D341Med (cell line): ENCODE data around the gene WFS1.

Experiments
- DNase-seq: peaks from one replicate; pipeline ENCODE4 v3.0.0; 2012; ENCODE audit warnings: low spot score

Gene WFS1

GRCh38 chr4:6279582-6280289 lies 10.1 kb downstream of the WFS1 start:
- DNase-seq, result no peak

GRCh38 chr4:6280365-6280996 lies 10.8 kb downstream of the WFS1 start:
- no peak for DNase-seq

- no peak for DNase-seq
Measured at GRCh38 chr4:6281436-6282313, 12.0 kb downstream of the WFS1 start.

GRCh38 chr4:6282314-6282771 lies 12.7 kb downstream of the WFS1 start:
- no peak for DNase-seq

GRCh38 chr4:6283282-6283681 lies 13.6 kb downstream of the WFS1 start:
- DNase-seq, result no peak

- no peak for DNase-seq
Measured at GRCh38 chr4:6287017-6287788, 17.6 kb downstream of the WFS1 start.

GRCh38 chr4:6288342-6288741 lies 18.7 kb downstream of the WFS1 start:
- DNase-seq, result no peak

- no peak for DNase-seq
Measured at GRCh38 chr4:6288871-6289270, 19.2 kb downstream of the WFS1 start.

GRCh38 chr4:6290256-6290655 lies 20.6 kb downstream of the WFS1 start:
- no peak for DNase-seq

- DNase-seq, result no peak
Measured at GRCh38 chr4:6290769-6291547, 21.3 kb downstream of the WFS1 start.

- no peak for DNase-seq
Measured at GRCh38 chr4:6291784-6292297, 22.2 kb downstream of the WFS1 start.

GRCh38 chr4:6292376-6293096 lies 22.9 kb downstream of the WFS1 start:
- DNase-seq, result no peak

- DNase-seq, result no peak
Measured at GRCh38 chr4:6293097-6293445, 23.4 kb downstream of the WFS1 start.

- no peak for DNase-seq
Measured at GRCh38 chr4:6293661-6294060, 24.0 kb downstream of the WFS1 start.

GRCh38 chr4:6294705-6295421 lies 25.2 kb downstream of the WFS1 start:
- no peak for DNase-seq

- no peak for DNase-seq
Measured at GRCh38 chr4:6295495-6295894, 25.8 kb downstream of the WFS1 start.

- DNase-seq, result no peak
Measured at GRCh38 chr4:6296026-6296425, 26.4 kb downstream of the WFS1 start.

- no peak for DNase-seq
Measured at GRCh38 chr4:6297266-6297815, 27.7 kb downstream of the WFS1 start.

- DNase-seq, result no peak
Measured at GRCh38 chr4:6298035-6298434, 28.4 kb downstream of the WFS1 start.
